Mesenchymal stem cell (in vitro differentiated cells and primary cell): ENCODE results near the gene WNT6.

Experiments
- DNase-seq: peaks from one replicate; pipeline ENCODE4 v3.0.0-alpha.2; 2013
- H2AFZ ChIP-seq: one replicate; pipeline ENCODE4 v1.6.1; 2013; ENCODE audit warnings: low read depth, mild to moderate bottlenecking, control low read depth, inconsistent platforms, low read length, moderate library complexity
- H2AK5ac ChIP-seq: 2 replicates; pipeline ENCODE4 v1.6.1; 2013; ENCODE audit warnings: low read length, moderate library complexity, mild to moderate bottlenecking, inconsistent platforms; ENCODE audit not compliant: severe bottlenecking
- H2BK120ac ChIP-seq: one replicate; pipeline ENCODE4 v1.6.1; 2013; ENCODE audit warnings: low read depth, mild to moderate bottlenecking, inconsistent platforms, low read length, moderate library complexity
- H2BK12ac ChIP-seq, 2 experiments: one replicate each; pipeline ENCODE4 v1.6.1; 2013; ENCODE audit warnings: inconsistent platforms in 2 of 2, low read length in 2 of 2, mild to moderate bottlenecking in 2 of 2, moderate library complexity in 2 of 2, control low read depth in 1 of 2
- H2BK15ac ChIP-seq: one replicate; pipeline ENCODE4 v1.6.1; 2013; ENCODE audit warnings: mild to moderate bottlenecking, low read depth, inconsistent platforms; ENCODE audit not compliant: poor library complexity, severe bottlenecking
- H2BK5ac ChIP-seq: 2 replicates; pipeline ENCODE4 v1.6.1; 2013; ENCODE audit warnings: low read depth, mild to moderate bottlenecking, low read length, control low read depth, inconsistent platforms; ENCODE audit not compliant: poor library complexity, severe bottlenecking
- H3K14ac ChIP-seq, 2 experiments: one replicate each; pipeline ENCODE4 v1.6.1; 2013; ENCODE audit warnings: inconsistent platforms in 2 of 2, low read length in 2 of 2, control low read depth in 1 of 2, mild to moderate bottlenecking in 1 of 2, moderate library complexity in 1 of 2
- H3K18ac ChIP-seq, 2 experiments: one replicate each; pipeline ENCODE4 v1.6.1; 2013; ENCODE audit warnings: inconsistent platforms in 2 of 2, low read length in 2 of 2, control low read depth in 1 of 2, low read depth in 1 of 2, mild to moderate bottlenecking in 1 of 2
- H3K23ac ChIP-seq, 2 experiments: one replicate each; pipeline ENCODE4 v1.6.1; 2013; ENCODE audit warnings: inconsistent platforms in 2 of 2, low read length in 2 of 2, mild to moderate bottlenecking in 2 of 2, moderate library complexity in 2 of 2, control low read depth in 1 of 2
- H3K27ac ChIP-seq: 2 replicates; pipeline ENCODE4 v1.5.1; 2013; ENCODE audit warnings: mild to moderate bottlenecking, moderate library complexity, low read length, control low read depth, inconsistent platforms; ENCODE audit not compliant: poor library complexity, severe bottlenecking
- H3K27me3 ChIP-seq, 2 experiments: 2 replicates each; pipeline versions ENCODE4 v1.6.1 to v1.7.0; 2013; ENCODE audit warnings: low read length in 2 of 2, mild to moderate bottlenecking in 2 of 2, moderate library complexity in 2 of 2, control low read depth in 1 of 2, inconsistent platforms in 1 of 2; ENCODE audit not compliant: control insufficient read depth in 1 of 2, insufficient read depth in 1 of 2
- H3K36me3 ChIP-seq, 2 experiments: 2 replicates each; pipeline versions ENCODE4 v1.6.1 to v1.7.0; 2013; ENCODE audit warnings: low read length in 2 of 2, control low read depth in 1 of 2, inconsistent platforms in 1 of 2, low read depth in 1 of 2, mild to moderate bottlenecking in 1 of 2; ENCODE audit not compliant: insufficient read depth in 2 of 2, control insufficient read depth in 1 of 2
- H3K4ac ChIP-seq, 2 experiments: one replicate each; pipeline ENCODE4 v1.6.1; 2013; ENCODE audit warnings: inconsistent platforms in 2 of 2, low read length in 2 of 2, mild to moderate bottlenecking in 2 of 2, moderate library complexity in 2 of 2, control low read depth in 1 of 2, low read depth in 1 of 2
- H3K4me1 ChIP-seq: 2 replicates; pipeline ENCODE4 v1.6.1; 2013; ENCODE audit warnings: low read depth, low read length, control low read depth; ENCODE audit not compliant: control insufficient read depth, insufficient read depth
- H3K4me2 ChIP-seq: 2 replicates; pipeline ENCODE4 v1.6.1; 2013; ENCODE audit warnings: low read length, mild to moderate bottlenecking, inconsistent platforms; ENCODE audit not compliant: poor library complexity, severe bottlenecking
- H3K4me3 ChIP-seq, 2 experiments: 2 replicates each; pipeline versions ENCODE4 v1.5.1 to v1.7.0; 2013; ENCODE audit warnings: low read length in 2 of 2, mild to moderate bottlenecking in 2 of 2, control low read depth in 1 of 2, low read depth in 1 of 2; ENCODE audit not compliant: insufficient read depth in 1 of 2
- H3K79me1 ChIP-seq: replicated peaks from 2 replicates; pipeline ENCODE4 v1.6.1; 2013; ENCODE audit warnings: mild to moderate bottlenecking, control low read depth, low read length, inconsistent platforms; ENCODE audit not compliant: poor library complexity, severe bottlenecking
- H3K9ac ChIP-seq: 2 replicates; pipeline ENCODE4 v1.7.0; 2013; ENCODE audit warnings: mild to moderate bottlenecking, low read length, moderate library complexity
- H3K9me3 ChIP-seq: 2 replicates; pipeline ENCODE4 v1.7.0; 2013; ENCODE audit warnings: mild to moderate bottlenecking, low read length; ENCODE audit not compliant: control insufficient read depth
- H4K8ac ChIP-seq: one replicate; pipeline ENCODE4 v1.6.1; 2013; ENCODE audit warnings: inconsistent platforms, mild to moderate bottlenecking, low read length, moderate library complexity
- H4K91ac ChIP-seq: one replicate; pipeline ENCODE4 v1.6.1; 2013; ENCODE audit warnings: mild to moderate bottlenecking, low read length, inconsistent platforms
- WGBS: methylation state at CpG from one replicate; pipeline ENCODE4 v1.1.7; 2013; ENCODE audit warnings: mixed read lengths; 5-methylcytosine and 5-hydroxymethylcytosine counted together

WNT6 gene

DNA sequence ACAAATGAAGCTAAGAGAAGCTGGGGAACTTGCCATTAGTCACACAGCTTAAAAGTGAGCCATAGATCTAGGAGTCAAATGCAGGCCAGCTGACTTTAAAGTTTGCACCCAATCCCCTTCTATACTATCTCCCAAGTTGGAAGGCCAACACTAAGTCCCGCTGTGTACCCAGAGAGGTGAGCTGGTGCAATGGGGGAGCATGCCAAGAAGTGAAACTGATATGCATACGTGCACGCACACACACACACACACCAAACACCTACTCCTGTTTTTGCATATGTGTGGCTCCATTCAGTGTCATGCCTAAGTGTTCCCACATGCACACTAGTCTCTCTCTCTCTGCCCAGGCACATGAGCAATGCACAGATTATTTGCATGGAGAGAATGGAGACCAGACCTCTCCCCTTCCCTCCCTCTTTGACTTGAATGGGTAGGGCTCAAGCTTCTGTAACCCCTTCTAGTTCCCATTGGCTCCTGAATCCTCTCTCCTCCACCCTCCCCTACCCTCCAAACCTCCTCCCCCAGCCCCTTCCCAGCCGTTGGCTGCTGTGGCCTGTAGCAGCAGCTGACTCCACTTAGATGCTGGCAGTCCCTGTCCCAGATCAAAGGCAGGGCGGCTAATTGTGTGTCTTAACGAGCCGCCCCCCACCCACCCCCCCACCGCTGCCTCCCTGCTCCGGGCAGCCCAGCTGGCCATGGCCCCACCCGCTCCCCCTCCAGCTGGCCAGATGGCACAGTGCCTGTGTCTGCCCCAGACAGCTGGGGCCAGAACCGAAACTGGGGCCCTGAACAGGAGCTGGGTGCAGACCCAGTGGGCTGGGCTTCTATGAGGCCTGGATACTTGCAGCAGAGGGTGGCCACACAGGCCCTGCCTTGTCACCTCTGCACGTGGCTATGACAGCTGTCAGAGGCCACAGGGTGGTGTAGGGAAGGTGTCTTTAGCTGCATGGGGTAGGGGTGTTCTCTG lies 26.7 kb downstream of the WNT6 start:
- Histone ChIP-seq H3K27ac (no peak overlapping the region), H2BK12ac (no peak overlapping the region), H2AFZ (no peak overlapping the region), H3K18ac (no peak overlapping the region), H4K91ac (no peak overlapping the region), H3K4ac (no peak overlapping the region), H3K4me1 (no peaks in the 10 kb centered on the region), H3K9me3 (no peaks in the 10 kb centered on the region), H3K79me1 (no peaks in the 10 kb centered on the region), H3K14ac (no peak overlapping the region), H3K27me3 (peaks cover 84 to 85% of the 10 kb centered on the region in 2 experiments), H3K23ac (no peak overlapping the region), H3K4me2 (no peak overlapping the region), H2BK15ac (no peak overlapping the region), H2BK120ac (no peak overlapping the region), H3K9ac (no peak overlapping the region), H2AK5ac (no peak overlapping the region), H2BK5ac (no peak overlapping the region), H3K36me3 (no peaks in the 10 kb centered on the region), H3K4me3 (no peak overlapping the region), H4K8ac (no peak overlapping the region)
- WGBS = 33% methylated on average over 9 of the region's 12 CpGs
- DNase-seq = no peak

DNA sequence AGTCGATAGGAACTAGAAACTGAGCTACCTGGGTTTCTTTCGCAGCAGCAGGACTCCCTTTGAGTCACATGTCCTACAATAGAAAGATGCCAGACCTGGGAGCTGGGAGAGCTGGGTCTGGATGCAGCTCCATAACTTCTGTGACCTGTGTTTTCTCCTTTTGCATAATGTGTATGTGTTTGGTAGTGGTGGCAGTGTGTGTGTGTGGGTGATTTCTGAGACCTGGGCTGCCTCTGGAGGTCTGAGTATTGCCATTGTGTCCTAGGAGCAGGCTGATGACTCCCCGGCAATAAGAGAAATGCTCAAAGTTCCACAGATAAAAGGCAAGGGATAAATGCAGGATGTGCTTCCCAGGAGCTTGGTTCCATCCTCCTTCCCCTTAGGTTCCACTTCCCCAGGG lies 27.5 kb downstream of the WNT6 start:
- 79% methylated on average over 3 of the region's 3 CpGs for WGBS

GRCh38 chr2:218888341-218888740 lies 28.7 kb downstream of the WNT6 start:
- Histone ChIP-seq H3K36me3 (no peaks in the 10 kb centered on the region), H3K14ac (no peak overlapping the region), H3K4me3 (no peak overlapping the region), H2AFZ (no peak overlapping the region), H3K4me2 (no peak overlapping the region), H3K27ac (no peak overlapping the region), H2AK5ac (no peak overlapping the region), H3K4me1 (peaks cover 14% of the 10 kb centered on the region), H2BK12ac (no peak overlapping the region), H3K18ac (no peak overlapping the region), H3K23ac (no peak overlapping the region), H4K8ac (no peak overlapping the region), H3K27me3 (peaks cover 82 to 83% of the 10 kb centered on the region in 2 experiments), H4K91ac (no peak overlapping the region), H3K9me3 (no peaks in the 10 kb centered on the region), H2BK5ac (no peak overlapping the region), H2BK15ac (no peak overlapping the region), H2BK120ac (no peak overlapping the region), H3K79me1 (no peaks in the 10 kb centered on the region), H3K9ac (no peak overlapping the region), H3K4ac (no peak overlapping the region)
- WGBS = 88% methylated on average over 5 of the region's 5 CpGs
- no peak for DNase-seq

More for the DNA sequence above, 27.5 kb downstream of the WNT6 start:
- H2BK15ac ChIP-seq = no peak overlapping the region
- H3K4me2 ChIP-seq = no peak overlapping the region
- no peak overlapping the region for H4K8ac ChIP-seq
- no peak overlapping the region for H2BK12ac ChIP-seq
- H3K9me3 ChIP-seq = no peaks in the 10 kb centered on the region
- no peak overlapping the region for H3K4me3 ChIP-seq
- H3K27me3 ChIP-seq = peaks cover 84 to 85% of the 10 kb centered on the region in 2 experiments
- no peak overlapping the region for H3K9ac ChIP-seq
- peaks cover 2% of the 10 kb centered on the region for H3K4me1 ChIP-seq
- no peak overlapping the region for H3K18ac ChIP-seq
- H2AK5ac ChIP-seq = no peak overlapping the region
- H3K27ac ChIP-seq = no peak overlapping the region
- H3K14ac ChIP-seq = no peak overlapping the region
- H3K36me3 ChIP-seq = no peaks in the 10 kb centered on the region
- H2BK120ac ChIP-seq = no peak overlapping the region
- DNase-seq = no peak
- no peaks in the 10 kb centered on the region for H3K79me1 ChIP-seq
- no peak overlapping the region for H4K91ac ChIP-seq
- no peak overlapping the region for H2BK5ac ChIP-seq
- H2AFZ ChIP-seq = no peak overlapping the region
- no peak overlapping the region for H3K4ac ChIP-seq
- no peak overlapping the region for H3K23ac ChIP-seq

GRCh38 chr2:218889937-218890336 lies 30.3 kb downstream of the WNT6 start:
- Histone ChIP-seq H3K23ac (no peak overlapping the region), H3K18ac (no peak overlapping the region), H2BK12ac (no peak overlapping the region), H3K79me1 (no peaks in the 10 kb centered on the region), H3K4me1 (peaks cover 15% of the 10 kb centered on the region), H2BK15ac (no peak overlapping the region), H2AFZ (no peak overlapping the region), H3K9ac (no peak overlapping the region), H2BK5ac (no peak overlapping the region), H4K91ac (no peak overlapping the region), H3K9me3 (no peaks in the 10 kb centered on the region), H2BK120ac (no peak overlapping the region), H3K27me3 (peaks cover 86 to 88% of the 10 kb centered on the region in 2 experiments), H3K36me3 (no peaks in the 10 kb centered on the region), H4K8ac (no peak overlapping the region), H3K4me2 (no peak overlapping the region), H3K4ac (no peak overlapping the region), H2AK5ac (no peak overlapping the region), H3K4me3 (no peak overlapping the region), H3K27ac (no peak overlapping the region), H3K14ac (no peak overlapping the region)
- DNase-seq = no peak
- 84% methylated on average over 23 of the region's 23 CpGs for WGBS
